Right kidney (tissue), 1 donor: Measurements from ENCODE around the gene SNTA1.
A peak's percentile ranks its signal among the peaks of the same experiment; 100 is the strongest.
"Not testable (repeated sequence)": the region's sequence is repeated elsewhere in the genome, so short reads cannot be mapped to it uniquely, and the experiment has no call there.

Source experiments
- DNase-seq: peaks from one replicate; pipeline ENCODE4 v3.0.0-alpha.2; 2016

SNTA1 gene

GRCh38 chr20:33433465-33434234, 9.9 kb downstream of the SNTA1 start:
- no peak for DNase-seq

GRCh38 chr20:33431797-33432381, 11.7 kb downstream of the SNTA1 start:
- DNase-seq: no peak

GRCh38 chr20:33423875-33424274, 19.7 kb downstream of the SNTA1 start:
- DNase-seq: not testable (repeated sequence)

DNA sequence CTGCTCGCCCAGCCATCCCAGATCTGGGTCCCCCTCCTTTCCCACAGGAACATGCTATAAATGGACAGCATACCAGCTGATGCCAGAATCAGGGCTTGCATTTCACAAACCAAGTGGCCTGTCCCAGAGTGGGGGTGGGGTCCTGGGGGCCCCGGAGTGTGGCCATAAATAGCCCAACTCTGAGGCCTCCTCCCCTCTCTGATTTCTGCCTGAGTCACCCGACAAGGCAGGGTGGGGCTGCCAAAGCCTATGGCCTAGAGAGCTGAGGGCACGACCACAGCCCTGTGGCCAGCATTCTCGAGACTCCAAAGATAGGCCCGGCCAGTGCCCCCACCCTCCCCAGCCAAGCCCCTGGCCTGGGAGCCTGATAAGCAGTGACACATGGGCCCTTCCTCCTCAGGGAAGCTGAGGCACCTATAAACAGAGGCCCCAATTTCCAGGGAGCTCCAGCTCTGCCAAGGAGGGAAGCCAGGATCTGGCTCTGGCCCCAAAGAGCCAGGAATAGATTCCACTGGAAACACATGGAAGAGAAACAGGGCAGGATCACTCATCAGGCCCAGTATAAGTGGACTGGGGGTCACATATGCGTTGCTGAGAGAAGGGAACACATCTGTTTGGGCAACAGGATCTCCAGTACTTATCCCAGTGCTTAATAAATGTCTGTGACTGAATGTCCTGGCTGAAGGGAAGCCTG, 20.3 kb downstream of the SNTA1 start:
- no peak for DNase-seq

DNA sequence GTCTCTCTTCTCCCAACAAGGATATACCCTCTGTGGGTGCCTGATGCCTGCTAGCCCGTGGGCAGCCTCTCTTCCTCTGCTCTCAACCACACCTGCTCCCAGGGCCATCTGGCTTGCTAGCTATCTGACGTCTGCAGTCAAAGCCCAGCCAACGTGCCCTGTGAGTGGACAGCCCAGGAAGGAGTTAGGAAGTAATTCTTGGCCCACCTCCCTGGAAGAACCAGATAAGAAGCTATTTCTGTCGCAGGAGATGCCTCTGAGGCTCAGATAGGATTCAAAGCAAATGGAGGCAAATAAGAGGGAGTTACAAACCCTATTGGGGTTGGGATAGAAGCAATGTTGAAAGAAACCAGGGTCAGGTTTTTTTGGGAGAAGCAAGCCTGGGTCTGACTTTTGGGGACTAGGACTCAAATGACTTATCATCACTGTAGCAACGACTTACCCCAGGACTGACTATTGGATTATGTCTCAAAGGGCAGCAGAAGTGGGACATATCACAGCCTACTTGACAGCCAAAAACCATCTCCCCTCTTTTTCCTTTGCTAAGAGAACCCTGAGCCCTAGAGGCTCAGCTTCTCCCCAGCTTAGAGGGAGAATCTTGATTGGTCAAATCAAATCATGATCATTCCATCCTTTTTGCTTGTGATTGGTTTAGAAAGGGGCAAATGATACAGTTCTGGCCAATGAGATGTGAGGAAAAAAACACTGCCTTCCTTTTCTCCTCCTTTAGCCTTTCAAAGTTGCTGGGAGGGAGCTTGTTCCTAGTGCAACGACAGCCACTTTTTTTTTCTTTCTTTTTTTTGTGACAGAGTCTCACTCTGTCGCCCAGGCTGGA, 24.2 kb downstream of the SNTA1 start:
- no peak for DNase-seq

- DNase-seq: no peak
Observed at GRCh38 chr20:33418033-33418432, 25.5 kb downstream of the SNTA1 start.

DNA sequence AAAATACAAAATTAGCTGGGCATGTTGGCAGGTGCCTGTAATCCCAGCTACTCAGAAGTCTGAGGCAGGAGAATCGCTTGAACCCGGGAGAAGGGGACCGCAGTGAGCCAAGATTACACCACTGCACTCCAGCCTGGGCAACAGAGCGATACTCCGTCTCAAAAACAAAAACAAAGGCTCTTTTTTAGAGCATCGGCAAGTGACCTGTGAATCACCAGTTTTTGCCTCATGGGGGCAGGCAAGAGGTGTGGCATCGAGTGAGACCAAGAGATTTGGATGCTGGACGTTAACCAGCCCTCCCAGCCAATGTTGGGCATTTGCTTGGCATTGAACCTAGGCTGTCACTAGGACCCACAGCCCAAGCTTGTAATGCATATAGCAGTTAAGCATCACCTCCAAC, 27.6 kb downstream of the SNTA1 start:
- DNase-seq: no peak

DNA sequence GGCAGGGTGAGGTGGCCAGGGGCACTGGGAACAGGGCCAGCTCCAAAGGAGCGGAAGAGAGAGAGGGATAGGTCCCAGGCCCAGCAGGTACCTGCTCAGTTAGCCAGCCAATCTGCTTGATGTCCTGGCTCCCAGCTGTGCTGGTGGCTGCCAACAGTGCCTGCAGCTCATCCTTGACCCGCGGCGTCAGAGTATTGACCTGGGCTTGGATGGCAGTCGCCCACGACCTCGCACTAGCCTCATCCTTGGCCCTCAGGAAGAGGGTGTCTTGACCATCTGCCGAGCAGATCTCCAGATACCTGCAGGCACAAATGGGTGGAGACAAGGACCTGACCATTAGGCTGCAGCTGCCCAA, 31.1 kb downstream of the SNTA1 start:
- no peak for DNase-seq

- no peak for DNase-seq
Observed at GRCh38 chr20:33411711-33412483, 31.7 kb downstream of the SNTA1 start.

DNA sequence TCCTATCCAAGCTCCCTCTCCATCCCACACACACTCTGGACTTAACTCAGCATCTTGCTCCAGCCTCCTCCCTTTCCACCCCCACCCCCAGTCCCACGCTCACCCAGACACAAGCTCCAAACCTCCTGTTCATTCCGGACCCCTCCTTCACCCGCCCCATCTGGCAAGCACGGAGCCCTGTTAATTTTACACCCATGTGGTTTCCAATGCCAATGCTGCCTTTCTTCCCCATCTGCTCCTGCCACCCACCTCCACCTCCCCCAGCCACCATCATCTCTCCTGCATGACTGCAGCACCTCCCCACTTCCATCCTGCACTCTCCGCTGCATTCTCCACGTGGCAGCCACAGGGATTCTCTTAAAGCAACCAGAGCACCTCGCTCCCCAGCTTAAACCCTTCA, 32.3 kb downstream of the SNTA1 start:
- DNase-seq: no peak

- no peak for DNase-seq
Observed at GRCh38 chr20:33410081-33410742, 33.4 kb downstream of the SNTA1 start.

GRCh38 chr20:33408716-33409654, 34.6 kb downstream of the SNTA1 start:
- no peak for DNase-seq

DNA sequence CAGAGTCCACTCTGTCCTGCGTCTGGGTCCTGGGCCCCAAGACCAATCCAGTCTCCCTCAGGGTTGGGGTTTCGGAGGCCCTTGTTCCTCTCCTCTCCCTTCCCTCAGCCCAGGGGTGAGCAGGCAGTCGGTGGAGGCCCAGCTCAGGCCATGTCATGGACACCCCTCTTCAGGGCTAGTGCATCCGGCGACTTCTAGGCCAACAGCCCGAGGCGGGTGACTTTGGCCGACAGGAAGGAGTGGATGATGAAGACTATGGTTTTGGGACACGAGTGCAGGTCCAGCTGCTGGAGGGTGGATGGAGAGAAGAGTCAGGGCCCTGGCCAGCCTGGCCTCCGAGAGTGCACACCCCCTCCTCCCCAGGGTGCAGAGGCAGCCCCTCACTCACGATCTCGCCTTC, 35.2 kb downstream of the SNTA1 start:
- no peak for DNase-seq

DNA sequence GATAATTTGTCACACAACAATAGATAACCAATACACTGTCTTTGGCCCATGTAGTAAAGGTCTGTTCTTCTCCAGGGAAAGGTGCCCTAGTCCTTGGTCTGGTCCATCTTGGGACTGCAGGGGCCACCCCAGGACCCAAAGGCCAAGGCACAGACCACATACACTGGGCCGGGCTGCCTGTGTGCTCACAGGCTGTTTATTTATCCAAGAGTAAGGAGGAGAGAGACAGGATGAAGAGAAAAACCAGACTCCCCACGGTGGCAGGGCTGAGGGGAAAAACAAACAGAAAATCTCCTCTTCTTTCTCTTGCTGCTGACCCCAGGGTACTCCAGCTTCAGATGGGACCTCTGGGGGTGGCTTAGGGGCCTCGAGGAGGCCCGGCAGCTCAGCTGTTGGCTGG, 35.8 kb downstream of the SNTA1 start:
- DNase-seq: no peak

DNA sequence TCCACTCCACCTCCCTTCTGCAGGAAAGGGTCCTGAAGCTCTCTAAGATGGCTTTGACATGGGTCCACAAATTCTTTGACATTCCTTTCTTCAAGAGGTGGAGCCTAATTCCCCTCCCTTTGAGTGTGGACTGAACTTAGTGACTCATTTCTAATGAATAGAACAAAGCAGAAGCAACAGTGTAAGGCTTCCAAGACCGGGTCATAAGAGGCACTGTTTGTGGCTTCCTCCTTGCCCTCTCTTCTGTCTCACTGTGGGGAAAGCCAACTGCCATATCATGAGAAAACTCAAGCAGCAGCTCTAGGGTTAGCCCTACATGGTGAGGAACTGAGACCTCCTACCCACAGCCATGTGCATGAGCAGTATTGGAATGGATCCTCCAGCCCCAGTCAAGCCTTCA, 36.3 kb downstream of the SNTA1 start:
- no peak for DNase-seq

- DNase-seq: no peak
Observed at GRCh38 chr20:33404281-33404680, 39.3 kb downstream of the SNTA1 start.

- no peak for DNase-seq
Observed at GRCh38 chr20:33401921-33402369, 41.6 kb downstream of the SNTA1 start.

GRCh38 chr20:33401184-33401920, 42.2 kb downstream of the SNTA1 start, which contains the start of gene CDK5RAP1:
Gene CDK5RAP1 (minus strand): TSS chr20:33401519. CDS start chr20:33397064, 4,455 bp downstream.
- DNase-seq: peak; percentile 75

DNA sequence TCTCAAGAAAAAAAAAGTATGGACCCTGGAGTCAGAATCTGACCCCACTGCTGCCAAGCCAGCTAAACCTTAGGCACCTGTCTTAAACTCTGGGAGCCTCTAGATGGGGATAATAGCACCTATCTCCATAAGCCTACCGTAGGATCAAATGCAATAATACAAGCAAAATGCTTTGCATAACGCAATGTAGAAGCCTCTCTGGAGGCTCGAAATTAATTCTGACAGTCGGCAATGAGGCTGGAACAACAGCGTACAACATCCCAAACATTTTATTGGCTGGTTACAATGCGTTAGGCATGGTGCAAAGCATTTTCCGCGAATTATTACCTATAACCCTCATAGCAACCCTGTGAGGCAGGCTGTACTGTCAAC, 42.8 kb downstream of the SNTA1 start:
- DNase-seq: peak; percentile 12
